Measurements from ENCODE around the gene GAB1.
A peak's percentile ranks its signal among the peaks of the same experiment; 100 is the strongest.

The GAB1 gene

DNA sequence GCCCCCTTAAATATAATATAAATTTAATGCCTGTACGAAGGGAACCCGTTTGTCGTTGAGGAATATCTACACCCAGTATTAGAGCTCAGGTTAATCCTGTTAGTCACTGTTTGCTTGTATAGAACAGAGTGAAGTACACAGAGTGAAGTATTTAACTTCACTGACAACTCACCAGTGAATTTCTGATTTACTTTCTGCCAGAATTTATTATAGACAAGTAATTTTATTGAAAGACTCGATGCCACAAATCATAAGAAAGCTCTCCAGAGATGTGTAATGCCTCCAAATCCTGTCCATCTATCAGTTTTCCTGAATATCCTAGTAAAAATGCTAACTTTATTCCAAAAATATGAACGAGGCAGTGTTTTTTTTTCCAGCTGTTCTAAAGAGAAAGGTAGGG is 1.6 kb downstream of the GAB1 start:
- DNase-seq (ENCODE audit: low spot score) = no peak

DNA sequence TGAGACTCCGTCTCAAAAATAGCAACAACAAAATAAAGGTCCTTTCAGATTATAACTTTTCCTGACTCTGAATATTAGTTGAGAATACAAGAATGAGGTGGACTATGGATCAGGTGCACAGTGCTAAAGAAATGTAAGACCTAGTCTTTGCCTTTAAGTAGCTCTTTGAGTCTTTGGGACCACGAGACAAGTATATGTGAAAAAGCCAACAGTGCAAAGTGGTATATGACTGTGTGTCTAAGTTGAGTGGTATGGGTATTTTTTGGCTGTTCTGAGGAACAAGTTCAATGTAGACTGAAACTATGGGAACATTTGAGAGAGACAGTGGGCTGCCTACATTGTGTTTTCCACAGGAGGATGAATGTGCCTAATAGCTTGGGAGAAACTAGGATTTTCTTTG is 2.8 kb downstream of the GAB1 start:
- peak; percentile 9 for DNase-seq (ENCODE audit: low spot score)

GRCh38 chr4:143341186-143341755 is 4.6 kb downstream of the GAB1 start:
- no peak for DNase-seq (ENCODE audit: low spot score)

DNA sequence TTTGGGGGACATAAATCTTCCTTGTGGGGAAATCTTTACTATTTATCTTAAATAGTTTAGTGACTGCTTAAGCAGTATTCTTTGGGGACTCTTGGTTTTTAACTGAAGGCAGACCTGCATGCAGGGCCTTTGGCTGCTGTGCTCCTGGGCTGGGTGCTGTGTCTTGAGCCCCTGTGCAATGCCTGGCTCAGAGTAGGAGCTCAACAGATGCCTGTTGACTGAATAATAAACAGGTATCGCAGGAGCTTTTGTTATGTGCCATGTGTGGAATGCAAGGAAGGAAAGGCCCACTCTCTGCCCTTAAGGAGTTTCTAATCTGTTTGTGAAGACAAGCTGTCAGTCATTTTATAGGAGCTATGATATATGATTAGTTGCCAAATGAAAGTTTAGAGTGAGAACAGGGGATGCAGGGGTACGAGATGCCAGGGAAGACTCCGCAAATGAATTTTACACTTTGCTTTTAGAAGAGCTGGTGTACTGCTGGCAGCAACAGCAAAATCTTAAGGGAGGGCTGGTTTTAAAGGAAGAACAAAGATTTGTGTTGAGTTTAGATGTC is 6.7 kb downstream of the GAB1 start:
- DNase-seq (ENCODE audit: low spot score) = peak; percentile 7

DNA sequence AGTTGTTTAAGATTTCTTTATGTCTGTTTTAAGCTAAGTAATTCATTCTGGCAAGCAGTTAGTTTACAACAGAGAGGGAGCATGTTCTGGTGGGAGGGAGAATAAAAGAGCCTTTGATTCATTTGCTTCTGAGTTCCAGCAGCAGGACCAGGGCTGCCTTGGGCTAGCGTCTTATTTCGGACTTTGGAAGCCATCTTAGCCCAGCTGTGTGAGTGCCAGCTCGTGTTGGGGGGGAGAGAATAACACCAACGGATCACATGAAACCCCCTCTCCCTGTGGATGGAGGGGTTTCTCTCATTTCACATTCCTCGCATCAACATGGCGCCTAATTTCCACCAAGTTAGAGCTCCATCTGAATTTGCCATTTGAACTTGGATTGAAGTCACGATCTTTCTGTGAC is 7.4 kb downstream of the GAB1 start:
- peak; percentile 28 for DNase-seq (ENCODE audit: low spot score)

GRCh38 chr4:143344774-143345173 is 8.1 kb downstream of the GAB1 start:
- DNase-seq (ENCODE audit: low spot score) = peak; percentile 79

- DNase-seq (ENCODE audit: low spot score) = peak; percentile 40
Observed at GRCh38 chr4:143345356-143345755, 8.7 kb downstream of the GAB1 start.

GRCh38 chr4:143346206-143346605 is 9.5 kb downstream of the GAB1 start:
- peak; percentile 33 for DNase-seq (ENCODE audit: low spot score)

- peak; percentile 29 for DNase-seq (ENCODE audit: low spot score)
Observed at GRCh38 chr4:143347484-143348111, 10.9 kb downstream of the GAB1 start.

DNA sequence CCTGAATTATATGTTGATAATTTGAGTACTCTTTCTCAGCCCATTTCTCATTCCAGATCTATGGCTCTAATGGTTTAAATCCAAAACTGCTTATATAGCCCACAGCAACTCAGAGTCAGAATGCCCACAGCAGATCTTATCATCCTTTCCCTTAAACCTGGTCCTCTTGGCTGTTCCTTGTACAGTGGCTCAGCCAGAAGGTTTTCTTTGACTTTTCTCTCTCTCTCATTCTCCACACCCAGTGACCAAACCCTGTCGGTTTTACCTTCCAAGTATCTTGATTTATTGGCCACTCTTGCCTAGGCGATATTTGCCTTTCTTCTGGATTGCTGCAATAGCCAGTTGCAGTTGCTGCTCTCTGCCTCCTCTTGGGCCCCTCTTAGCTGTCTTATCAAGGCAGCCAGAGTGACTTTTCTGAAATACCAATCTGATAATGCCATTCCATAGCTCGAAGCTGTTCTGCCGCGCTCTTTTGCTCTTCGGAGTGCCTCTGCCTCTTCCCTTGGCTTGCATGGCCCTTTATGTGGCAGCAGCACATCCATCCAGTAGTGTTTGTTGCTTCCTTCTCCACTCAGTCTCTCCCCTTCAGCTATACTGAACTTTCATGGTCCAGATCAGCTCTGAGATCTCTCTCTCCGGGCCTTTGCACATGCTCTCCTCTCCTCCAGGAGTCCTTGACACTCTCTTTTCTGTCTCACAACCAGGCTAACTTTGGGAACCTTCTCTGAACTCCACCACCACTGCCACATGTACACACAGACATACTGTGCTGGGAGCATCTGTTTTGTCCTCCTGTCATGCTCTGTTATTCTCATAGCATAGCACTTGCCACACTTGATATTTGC is 11.8 kb downstream of the GAB1 start:
- peak; percentile 68 for DNase-seq (ENCODE audit: low spot score)

DNA sequence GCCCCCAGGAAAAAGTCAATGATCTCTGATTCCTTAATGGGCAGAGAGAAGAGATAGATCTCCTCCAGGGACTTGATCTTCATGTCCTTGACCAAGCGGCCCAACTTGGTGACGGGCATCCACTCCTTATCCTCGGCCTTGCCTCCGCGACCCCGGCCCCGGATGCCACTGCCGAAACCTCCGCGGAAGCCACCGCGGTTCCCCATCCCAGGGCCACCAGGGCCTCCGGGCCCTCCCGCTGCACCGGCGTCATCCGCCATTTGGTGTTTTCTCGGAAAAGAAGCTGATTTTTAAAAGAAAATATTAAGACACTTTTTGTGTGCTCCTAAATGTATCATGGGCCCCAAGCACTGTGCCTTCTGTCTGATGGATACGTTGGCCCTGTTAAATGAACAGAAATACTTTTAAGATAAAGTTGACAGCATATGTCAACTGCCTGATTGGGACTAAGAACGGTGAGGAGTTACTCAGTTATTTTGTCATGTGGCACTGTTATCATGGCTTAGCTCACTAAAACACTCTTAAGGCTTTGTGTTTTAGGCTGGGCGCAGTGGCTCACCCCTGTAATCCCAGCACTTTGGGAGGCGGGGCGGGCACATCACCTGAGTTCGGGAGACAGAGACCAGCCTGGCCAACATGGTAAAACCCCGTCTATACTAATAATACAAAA is 13.3 kb downstream of the GAB1 start:
- peak; percentile 43 for DNase-seq (ENCODE audit: low spot score)

GRCh38 chr4:143351149-143351691 is 14.5 kb downstream of the GAB1 start:
- DNase-seq (ENCODE audit: low spot score) = no peak

- DNase-seq (ENCODE audit: low spot score) = peak; percentile 15
Observed at GRCh38 chr4:143351774-143352451, 15.2 kb downstream of the GAB1 start.

DNA sequence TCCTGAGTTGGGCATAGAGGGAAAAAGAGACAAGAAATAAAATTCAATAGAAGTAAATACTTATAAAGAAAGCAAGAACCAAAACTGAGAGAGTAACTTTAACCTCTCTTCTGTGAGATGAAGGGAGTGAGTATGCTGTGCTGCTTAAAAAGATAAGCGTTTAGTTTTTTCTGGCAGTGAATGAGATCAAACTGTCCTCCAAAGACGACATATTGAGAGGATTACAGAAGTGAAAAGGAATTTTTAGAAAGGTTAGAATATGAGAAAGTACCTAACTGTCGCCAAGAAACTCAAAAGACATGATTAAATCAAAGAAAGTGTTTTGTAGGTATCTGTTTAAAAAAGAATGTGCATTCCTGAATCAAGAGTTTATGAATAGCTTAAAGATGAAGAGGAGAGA is 16.0 kb downstream of the GAB1 start:
- peak; percentile 62 for DNase-seq (ENCODE audit: low spot score)

DNA sequence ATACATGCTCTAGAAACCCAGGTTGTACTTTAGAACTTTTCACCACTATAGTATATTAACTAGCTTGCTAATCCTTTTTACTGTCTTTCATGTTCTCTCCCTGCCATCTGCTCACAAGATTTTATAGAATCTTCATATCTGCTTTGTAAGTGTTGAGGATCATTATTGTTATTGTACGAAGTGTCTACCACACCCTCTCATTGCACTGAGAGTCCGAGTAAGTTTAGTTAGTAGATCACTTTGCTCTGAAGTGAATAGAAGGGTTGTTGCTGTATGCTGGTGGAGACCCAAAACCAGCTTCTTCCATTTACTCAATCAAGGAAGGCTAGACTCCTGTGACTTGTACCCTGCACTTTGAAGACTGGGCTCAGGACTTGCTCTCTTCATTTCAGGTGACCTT is 17.1 kb downstream of the GAB1 start:
- DNase-seq (ENCODE audit: low spot score) = peak; percentile 6

DNA sequence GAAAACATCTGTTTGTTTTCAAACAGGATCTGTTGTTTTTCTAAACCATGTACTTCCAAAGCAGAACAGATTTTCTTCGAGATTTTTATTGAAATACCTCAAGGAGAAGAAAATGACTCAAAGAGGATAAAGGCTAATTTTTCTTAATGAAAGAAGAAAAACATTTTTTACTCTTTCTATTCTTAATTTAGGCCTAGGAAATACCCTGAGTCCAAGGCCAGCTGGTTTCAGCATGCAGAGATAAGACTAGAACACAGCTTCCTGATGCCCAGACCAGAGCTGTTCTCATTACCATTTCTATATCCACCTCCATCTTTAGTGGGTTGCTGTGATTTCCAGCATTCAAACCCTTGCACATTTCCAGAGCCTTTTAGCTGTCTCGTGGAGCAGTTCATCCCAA is 18.3 kb downstream of the GAB1 start:
- DNase-seq (ENCODE audit: low spot score) = peak; percentile 34

DNA sequence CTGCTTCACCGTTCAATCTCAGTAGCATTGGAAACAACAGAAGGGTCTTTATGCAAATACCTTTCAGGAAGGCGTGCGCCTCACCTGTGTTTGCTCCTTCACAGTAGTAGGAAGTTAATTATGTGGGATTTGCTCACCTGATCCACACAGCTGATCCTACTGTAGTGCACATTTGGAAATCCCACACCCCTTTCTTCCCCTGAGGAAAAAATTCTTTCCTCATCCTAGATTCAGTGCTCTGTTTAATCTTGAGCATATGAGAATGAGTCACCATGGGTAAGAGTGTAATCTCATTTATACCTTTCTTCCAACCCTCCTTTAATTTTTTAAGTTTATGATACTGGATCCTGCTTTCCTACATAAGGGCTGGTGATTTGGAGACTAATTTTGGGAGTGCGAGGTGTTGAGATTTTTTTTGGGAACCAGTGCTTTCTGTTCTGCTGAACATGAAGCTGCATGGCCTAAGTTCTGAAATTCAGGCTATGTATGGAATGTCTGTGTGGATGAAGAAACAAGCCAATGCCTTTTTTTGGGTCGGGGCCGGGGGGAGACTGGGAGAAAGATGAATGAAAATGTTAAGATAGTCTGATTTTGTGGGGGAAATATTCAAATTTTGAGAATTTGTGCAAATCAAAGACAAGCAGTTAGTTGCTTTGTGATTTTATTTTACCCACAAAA is 19.0 kb downstream of the GAB1 start:
- DNase-seq (ENCODE audit: low spot score) = no peak

GRCh38 chr4:143356493-143356892 is 19.8 kb downstream of the GAB1 start:
- no peak for DNase-seq (ENCODE audit: low spot score)

DNA sequence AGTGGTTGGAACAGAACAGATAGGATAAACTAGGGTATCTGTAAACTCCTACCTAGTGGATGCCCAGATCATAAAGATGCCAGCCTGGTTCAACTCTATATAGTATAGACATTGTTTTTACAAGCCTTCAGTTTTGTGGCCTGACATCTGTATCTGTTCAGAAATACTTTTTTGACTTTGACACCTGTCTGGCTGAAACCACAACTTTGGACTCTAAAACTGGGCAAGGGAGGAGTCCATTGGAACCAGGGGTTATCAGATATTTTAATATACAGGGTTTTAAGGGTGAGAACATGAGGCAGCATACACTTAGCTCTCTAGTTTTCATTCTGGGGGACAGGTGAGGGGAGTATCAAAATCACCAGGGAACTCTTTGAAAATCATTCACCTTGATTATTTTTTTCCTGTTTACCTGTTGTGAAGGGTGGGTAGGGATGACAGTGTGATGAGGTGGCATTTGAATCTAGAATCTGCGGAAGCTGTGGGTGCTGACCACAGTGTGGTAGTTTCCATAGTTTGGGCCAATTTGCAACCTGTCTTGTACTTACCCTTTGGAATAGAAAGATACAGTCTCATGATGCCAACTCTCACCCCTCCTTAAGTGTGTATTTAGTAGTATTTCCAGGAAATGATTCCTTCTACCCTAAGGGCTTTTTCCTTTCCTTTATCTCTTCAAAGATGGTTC is 20.6 kb downstream of the GAB1 start:
- DNase-seq (ENCODE audit: low spot score) = no peak

DNA sequence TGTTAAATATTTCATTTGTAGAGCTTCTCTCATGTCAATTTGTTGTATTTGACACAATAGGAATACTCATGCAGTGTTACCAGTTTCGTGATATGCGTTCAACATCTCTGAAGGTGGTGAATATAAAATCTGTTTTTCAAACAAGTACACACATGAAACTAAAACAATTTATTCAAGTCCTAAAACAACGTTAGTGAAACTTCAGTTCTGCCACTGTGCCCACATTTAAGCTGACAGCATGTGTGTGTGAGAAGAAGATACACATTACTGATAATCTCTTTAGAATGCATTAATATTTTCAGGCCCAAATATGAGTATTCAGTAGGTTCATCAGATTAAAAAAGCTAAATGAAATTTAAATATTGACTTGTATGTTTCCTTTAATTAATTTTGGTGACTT is 21.7 kb downstream of the GAB1 start:
- no peak for DNase-seq (ENCODE audit: low spot score)
